GM12878 (cell line): ENCODE measurements around the gene ACSL1. TPM values are rescaled to one million over a fixed set of nuclear protein-coding genes. Genes with fewer than 3 reads are reported as not detected.

Experiments
- BACH1 ChIP-seq: fragments of 450-650 bp; IDR thresholded peaks from 2 replicates; pipeline ENCODE4 v1.6.1; 2017; ENCODE audit warnings: mild to moderate bottlenecking, borderline replicate concordance
- CBFB ChIP-seq: IDR thresholded peaks from 2 replicates; pipeline ENCODE4 v1.6.1; 2016; ENCODE audit warnings: antibody characterized with exemption, low read depth
- CBX3 ChIP-seq: fragments of 200-600 bp; sonication (generic); IDR thresholded peaks from 2 replicates; pipeline ENCODE4 v1.6.1; 2016; ENCODE audit warnings: low read depth, borderline replicate concordance
- CREB1 ChIP-seq: IDR thresholded peaks from 2 replicates; pipeline ENCODE4 v1.6.1; 2012; ENCODE audit warnings: low read depth, mild to moderate bottlenecking, inconsistent platforms
- CREM ChIP-seq: IDR thresholded peaks from 2 replicates; pipeline ENCODE4 v1.6.1; 2014; ENCODE audit warnings: antibody characterized with exemption, low read depth
- ESRRA ChIP-seq: IDR thresholded peaks from 2 replicates; pipeline ENCODE4 v1.6.1; 2012; ENCODE audit warnings: mild to moderate bottlenecking, low read length, improper control_type of control experiment
- FOXK2 ChIP-seq: fragments of 450-650 bp; IDR thresholded peaks from 2 replicates; pipeline ENCODE4 v1.6.1; 2017; ENCODE audit warnings: mild to moderate bottlenecking, moderate library complexity
- IRF3 ChIP-seq: fragments of 450-650 bp; IDR thresholded peaks from 2 replicates; pipeline ENCODE4 v1.6.1; 2014; ENCODE audit warnings: mild to moderate bottlenecking
- IRF5 ChIP-seq: fragments of 450-650 bp; IDR thresholded peaks from 2 replicates; pipeline ENCODE4 v1.6.1; 2017; ENCODE audit warnings: borderline replicate concordance
- MTA2 ChIP-seq: fragments of 450-650 bp; IDR thresholded peaks from 2 replicates; pipeline ENCODE4 v1.6.1; 2016; ENCODE audit warnings: low read depth, mild to moderate bottlenecking, moderate library complexity
- NFXL1 ChIP-seq: fragments of 450-650 bp; IDR thresholded peaks from 2 replicates; pipeline ENCODE4 v1.6.1; 2017; ENCODE audit warnings: antibody characterized with exemption, mild to moderate bottlenecking, borderline replicate concordance
- PAX5 ChIP-seq: IDR thresholded peaks from 2 replicates; pipeline ENCODE4 v1.6.1; 2011; ENCODE audit warnings: low read depth, low read length, borderline replicate concordance
- REST ChIP-seq: IDR thresholded peaks from 2 replicates; pipeline ENCODE4 v1.6.1; 2012; ENCODE audit warnings: mild to moderate bottlenecking, low read depth, low read length
- RFX5 ChIP-seq: IDR thresholded peaks from 2 replicates; pipeline ENCODE4 v1.6.1; 2011; ENCODE audit warnings: low read depth, low read length, improper control_type of control experiment
- SP1 ChIP-seq: IDR thresholded peaks from one replicate; pipeline ENCODE4 v1.6.1; 2011; ENCODE audit warnings: low read depth, low read length
- STAT3 ChIP-seq: IDR thresholded peaks from 2 replicates; pipeline ENCODE4 v1.6.1; 2011; ENCODE audit warnings: low read depth, low read length, improper control_type of control experiment
- YBX1 ChIP-seq: fragments of 450-650 bp; IDR thresholded peaks from 2 replicates; pipeline ENCODE4 v1.6.1; 2016; ENCODE audit warnings: antibody characterized with exemption
- ZBED1 ChIP-seq: IDR thresholded peaks from 2 replicates; pipeline ENCODE4 v1.6.1; 2016; ENCODE audit warnings: borderline replicate concordance
- ZBTB33 ChIP-seq: fragments of 450-650 bp; IDR thresholded peaks from 2 replicates; pipeline ENCODE4 v1.6.1; 2017; ENCODE audit warnings: mild to moderate bottlenecking
- ZNF592 ChIP-seq: fragments of 450-650 bp; IDR thresholded peaks from 2 replicates; pipeline ENCODE4 v1.6.1; 2017; ENCODE audit warnings: mild to moderate bottlenecking, moderate library complexity
- ZNF622 ChIP-seq: fragments of 450-650 bp; IDR thresholded peaks from 2 replicates; pipeline ENCODE4 v1.6.1; 2017; ENCODE audit warnings: mild to moderate bottlenecking, inconsistent platforms
- ZZZ3 ChIP-seq: IDR thresholded peaks from 2 replicates; pipeline ENCODE4 v1.6.1; 2011; ENCODE audit warnings: low read depth; ENCODE audit not compliant: control insufficient read depth, insufficient read length
- polyA plus RNA-seq, 11 experiments: library from polyadenylated mRNA; depleted of rRNA in 4 of 11; unstranded in 6 of 11; stranded (reverse) in 5 of 11; fragments of >200 nt; fragmentation: Nextera tagmentation in 4 of 11; fragmentation: Illumina TruSeq in 1 of 11; extraction: Ambion mirVana in 4 of 11; extraction: Trizol in 1 of 11; gene quantifications; 1 replicate in 1 of 11; 2 replicates in 10 of 11; pipeline versions ENCODE4 v1.2.1 to v1.2.3, GENCODE V29; 2011 to 2016; ENCODE audit warnings: inconsistent platforms in 2 of 11, missing spikeins in 2 of 11, low read depth in 1 of 11
- total RNA-seq, 4 experiments: library from RNA; depleted of rRNA in 3 of 4; stranded (reverse); fragments of >200 nt in 3 of 4; fragmentation: Illumina TruSeq in 1 of 4; extraction: Trizol in 1 of 4; gene quantifications; 2 replicates each; pipeline versions ENCODE4 v1.2.1 to v1.2.3, GENCODE V29; 2013 to 2021

The ACSL1 gene
- total and polyA plus RNA-seq, 10 of the 15 experiments (the other 5 are each of a cell fraction or from before 2014, with no cell fraction given), result 30.7 to 68.1 (median 58.7) TPM

- TF ChIP-seq ZBTB33, result no peak
- no peak for TF ChIP-seq REST
- TF ChIP-seq CREM, result peak; percentile 82
- TF ChIP-seq STAT3, result no peak
- no peak for TF ChIP-seq ZNF622
- TF ChIP-seq CBX3, result no peak
- peak; percentile 63; the same call in 1 of the 2 replicates for TF ChIP-seq CBFB
- no peak for TF ChIP-seq NFXL1
- TF ChIP-seq RFX5, result peak; percentile 96
- TF ChIP-seq FOXK2, result no peak
- TF ChIP-seq CREB1, result peak; percentile 77
- TF ChIP-seq MTA2, result peak; percentile 96
- TF ChIP-seq ESRRA, result no peak
- no peak for TF ChIP-seq BACH1
- no peak for TF ChIP-seq ZBED1
- no peak for TF ChIP-seq YBX1
- no peak for TF ChIP-seq SP1
- TF ChIP-seq IRF5, result no peak
- no peak for TF ChIP-seq PAX5
- no peak for TF ChIP-seq ZNF592
- no peak for TF ChIP-seq ZZZ3
- TF ChIP-seq IRF3, result no peak
Measured at GRCh38 chr4:184849185-184849584, 23.4 kb upstream of the ACSL1 start (continued).
